CMK (cell line): Measurements from ENCODE around the gene SCO2.

ENCODE experiments used
- DNase-seq: peaks from one replicate; pipeline ENCODE4 v3.0.0-alpha.2; 2010; ENCODE audit warnings: low read depth

Gene SCO2

DNA sequence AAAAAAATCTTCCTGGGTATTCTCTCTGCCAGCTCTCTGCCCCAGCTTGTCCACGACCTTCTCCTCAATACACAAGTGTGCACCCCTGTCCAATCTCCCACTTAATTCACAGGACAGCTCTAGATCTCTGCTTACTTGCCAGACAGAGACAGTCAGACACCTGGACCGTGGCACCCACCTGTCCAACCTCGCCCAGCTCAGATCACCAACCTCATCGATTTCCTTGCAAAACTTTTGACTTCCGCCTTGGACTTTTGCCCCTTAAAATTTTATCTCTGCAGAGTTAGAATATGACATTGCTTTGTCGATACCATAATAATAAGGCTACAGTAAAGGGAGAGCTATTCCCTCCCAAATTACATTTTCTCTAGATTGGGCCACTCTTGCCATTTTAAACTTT is 28.3 kb downstream of the SCO2 start:
- no peak for DNase-seq

DNA sequence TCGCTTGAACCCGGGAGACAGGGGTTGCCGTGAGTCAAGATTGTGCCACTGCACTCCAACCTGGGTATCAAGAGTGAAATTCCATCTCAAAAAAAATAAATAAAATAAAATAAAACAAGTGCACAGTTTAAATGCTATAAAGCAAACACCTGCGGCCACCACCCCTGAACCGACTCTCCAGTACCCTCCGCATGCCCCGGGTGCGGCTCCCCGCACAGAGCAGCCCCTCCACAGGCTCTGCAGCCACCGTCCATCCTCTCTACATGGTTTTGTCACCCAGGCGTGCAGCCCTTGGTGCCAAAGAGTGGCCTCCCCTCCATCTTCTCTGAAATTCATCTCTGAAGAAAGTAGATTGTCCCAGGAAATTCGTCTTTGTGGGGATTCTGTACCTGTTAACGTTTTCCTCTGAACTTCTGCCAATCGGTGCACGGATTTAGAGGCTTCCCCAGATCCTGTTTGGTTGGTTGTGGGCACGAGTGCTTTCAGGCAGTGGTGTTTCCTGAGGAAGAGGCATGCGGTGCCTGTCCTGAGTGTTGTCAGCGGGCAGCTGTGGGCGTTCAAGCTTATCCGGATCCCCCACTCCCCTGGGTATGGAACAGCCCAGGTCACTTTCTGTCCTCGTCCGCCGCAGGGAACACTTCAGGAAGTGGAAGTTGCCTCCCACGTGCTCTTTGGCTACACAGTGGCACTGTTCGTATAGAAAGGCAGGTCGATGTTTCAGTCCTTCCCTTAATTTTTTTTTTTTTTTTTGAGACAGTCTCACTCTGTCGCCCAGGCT is 34.7 kb downstream of the SCO2 start:
- DNase-seq = no peak

DNA sequence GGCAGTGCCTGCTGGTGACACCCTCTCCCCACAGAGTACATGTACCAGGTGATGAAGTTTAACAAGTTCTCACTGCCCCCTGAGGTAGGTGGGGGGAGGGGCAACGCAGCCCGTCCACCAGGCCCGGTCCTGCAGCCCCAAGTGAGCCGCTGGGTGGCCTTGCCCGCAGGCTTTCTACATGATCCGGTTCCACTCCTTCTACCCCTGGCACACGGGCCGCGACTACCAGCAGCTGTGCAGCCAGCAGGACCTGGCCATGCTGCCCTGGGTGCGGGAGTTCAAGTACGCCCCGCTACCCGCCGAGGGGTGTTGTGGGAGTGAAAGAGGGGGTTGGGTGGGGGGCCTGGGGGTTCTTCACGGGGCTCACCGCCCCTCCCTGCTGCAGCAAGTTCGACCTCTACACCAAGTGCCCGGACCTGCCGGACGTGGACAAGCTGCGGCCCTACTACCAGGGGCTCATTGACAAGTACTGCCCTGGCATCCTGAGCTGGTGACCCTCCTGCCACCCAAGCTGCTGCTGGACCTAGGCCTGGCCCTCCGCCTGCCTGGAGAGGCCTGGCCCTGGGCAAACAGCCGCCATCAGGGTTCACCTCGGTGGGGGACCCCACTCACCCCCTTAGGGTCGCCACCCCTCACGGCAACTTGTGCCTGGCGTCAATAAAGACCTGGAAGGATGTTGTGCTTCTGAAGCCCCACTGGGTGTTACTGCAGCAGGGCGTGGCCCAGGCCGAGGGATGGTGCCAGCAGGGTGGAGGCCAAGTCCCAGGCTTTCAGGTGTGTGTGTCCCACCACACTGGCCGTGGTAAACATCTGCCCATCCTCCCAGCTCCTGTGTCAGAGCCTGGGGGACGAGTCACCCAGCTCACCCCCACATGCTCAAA is 35.8 kb downstream of the SCO2 start:
- no peak for DNase-seq

GRCh38 chr22:50488886-50489285 is 36.5 kb downstream of the SCO2 start:
- no peak for DNase-seq

GRCh38 chr22:50488006-50488677 is 37.3 kb downstream of the SCO2 start:
- no peak for DNase-seq

- DNase-seq = no peak
These were observed 38.0 kb downstream of the SCO2 start for GRCh38 chr22:50487290-50488005.

- no peak for DNase-seq
These were observed 38.7 kb downstream of the SCO2 start, which contains the start of gene MIOX for GRCh38 chr22:50486561-50487289. Gene MIOX (plus strand): TSS chr22:50486859. CDS start chr22:50486898, 39 bp downstream.

DNA sequence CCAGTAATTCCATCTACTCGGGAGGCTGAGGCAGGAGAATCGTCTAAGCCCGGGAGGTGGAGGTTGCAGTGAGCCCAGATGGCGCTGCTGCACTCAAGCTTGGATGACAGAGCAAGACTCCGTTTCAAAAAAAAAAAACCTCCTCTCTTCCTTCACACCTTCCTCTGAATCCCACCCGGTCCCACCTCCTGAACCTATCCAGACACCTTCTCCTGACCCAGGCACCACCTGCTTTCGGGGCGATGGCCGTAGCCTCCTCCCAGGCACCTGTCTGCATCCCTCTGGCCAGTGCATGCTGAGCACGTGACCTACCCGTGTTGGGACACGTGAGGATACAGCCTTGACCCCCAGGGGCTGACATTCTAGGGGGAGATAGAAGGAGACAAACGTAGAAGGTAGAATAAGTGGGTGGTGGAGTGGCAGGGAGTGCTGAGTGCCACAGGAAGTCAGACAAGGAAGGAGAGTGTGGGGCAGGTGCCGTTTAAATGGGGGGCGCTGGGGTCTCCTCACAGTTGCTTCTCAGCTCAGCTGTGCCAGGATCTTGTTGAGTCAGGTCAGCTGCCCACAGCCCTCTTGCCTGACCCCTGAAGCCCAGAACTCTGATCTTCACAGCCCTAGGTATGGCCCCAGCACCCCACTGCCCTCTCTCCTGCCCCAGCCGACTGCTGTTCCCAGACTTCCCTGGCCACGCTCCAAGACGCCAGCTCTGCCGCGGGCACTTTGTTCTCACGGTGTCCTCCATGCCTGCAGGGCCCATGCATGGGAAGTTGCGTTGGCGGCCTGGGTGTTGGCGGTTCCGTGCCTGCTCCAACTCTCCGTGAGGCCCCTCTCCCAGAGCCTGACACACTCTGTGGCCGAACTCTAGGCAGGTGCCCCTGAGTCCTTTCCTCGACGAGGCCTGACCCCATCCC is 39.9 kb downstream of the SCO2 start:
- no peak for DNase-seq

DNA sequence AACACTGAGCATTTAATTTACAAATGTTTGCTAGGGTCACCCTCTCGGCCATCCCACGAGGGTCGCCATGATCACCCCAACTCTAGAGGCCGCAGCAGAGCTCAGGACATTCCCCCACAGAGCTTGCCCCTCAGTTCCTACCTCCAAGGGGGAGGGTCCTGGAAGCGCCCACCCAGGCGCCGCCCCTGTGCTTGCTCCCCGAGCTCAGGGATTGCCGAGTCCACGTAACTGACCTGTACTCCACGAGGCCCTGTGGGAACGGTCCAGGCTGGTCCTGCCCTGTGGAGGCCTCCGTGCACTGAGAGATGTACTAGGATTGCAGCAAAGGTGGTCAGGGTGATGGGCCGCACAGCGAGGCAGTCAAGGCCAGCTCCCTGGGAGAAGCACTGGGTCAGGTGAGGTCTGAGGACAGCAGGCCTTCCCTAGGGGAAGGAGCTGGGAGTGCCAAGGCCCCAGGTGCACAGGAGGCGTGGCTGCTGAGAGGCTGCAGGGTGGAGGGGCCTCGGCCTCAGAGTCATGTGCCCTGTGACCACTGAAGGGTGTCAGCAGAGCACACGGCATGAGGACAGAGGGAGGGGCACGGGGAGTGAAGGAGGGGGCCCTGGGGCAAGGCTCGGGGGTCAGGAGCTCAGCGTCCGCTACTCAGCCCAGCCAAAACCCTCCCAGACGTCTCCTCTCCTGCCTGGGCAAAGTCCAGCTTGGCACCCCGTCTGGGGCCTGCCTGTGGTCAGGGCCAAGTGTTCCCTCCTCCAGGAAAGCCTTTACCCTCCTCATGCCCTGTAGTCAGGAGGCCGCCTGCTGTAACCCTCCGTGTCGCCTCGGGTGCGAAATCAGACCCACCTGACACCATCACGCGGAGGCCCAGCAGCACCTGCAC is 41.2 kb downstream of the SCO2 start:
- DNase-seq = no peak

- DNase-seq = no peak
These were observed 41.8 kb downstream of the SCO2 start for GRCh38 chr22:50483556-50483955.

GRCh38 chr22:50483106-50483505 is 42.3 kb downstream of the SCO2 start:
- no peak for DNase-seq

GRCh38 chr22:50482107-50483074 is 43.0 kb downstream of the SCO2 start:
- no peak for DNase-seq

- DNase-seq = peak; percentile 50
These were observed 43.8 kb downstream of the SCO2 start, which contains the start of gene ADM2 for GRCh38 chr22:50481440-50482106. Gene ADM2 (plus strand): TSS chr22:50481543. CDS start chr22:50481848, 305 bp downstream.

DNA sequence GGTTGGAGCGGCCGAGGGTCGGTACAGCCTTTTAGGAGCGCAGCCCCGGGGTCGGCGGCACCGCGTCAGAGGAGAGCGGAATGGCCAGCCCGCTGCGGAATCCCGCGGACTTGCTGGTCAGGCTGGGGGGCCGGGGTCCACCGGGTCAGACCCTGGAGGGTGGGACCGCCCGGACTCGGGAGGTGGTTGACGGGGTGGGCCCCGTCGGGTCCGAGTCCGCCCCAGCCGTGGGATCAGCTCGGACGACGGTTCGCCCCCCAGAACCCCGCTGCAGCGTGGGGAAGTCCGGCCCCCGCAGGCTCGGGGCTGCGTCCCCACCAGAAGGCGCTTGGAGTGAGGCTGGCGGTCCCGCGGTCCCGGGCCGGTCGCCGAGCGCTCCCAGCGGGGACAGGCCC is 44.4 kb downstream of the SCO2 start:
- DNase-seq = no peak

DNA sequence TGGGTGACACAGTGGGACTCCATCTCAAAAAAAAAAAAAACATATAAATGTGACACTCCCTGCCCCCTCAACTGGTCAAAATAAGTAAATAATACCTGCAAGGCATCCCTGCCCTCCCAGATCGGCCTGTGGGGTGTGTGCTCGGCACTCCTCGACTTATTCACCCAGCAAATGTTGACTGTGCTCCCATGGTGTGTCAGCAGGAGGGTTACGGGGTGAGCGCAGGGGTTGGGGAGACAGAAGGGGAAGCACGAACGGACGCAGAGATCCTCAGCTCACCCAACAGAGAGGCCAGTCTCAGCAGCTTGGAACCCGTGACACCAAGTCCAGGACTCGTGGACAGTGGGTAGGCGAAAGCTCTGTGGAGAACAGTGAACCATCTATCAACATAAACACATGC is 45.7 kb downstream of the SCO2 start:
- DNase-seq = no peak

DNA sequence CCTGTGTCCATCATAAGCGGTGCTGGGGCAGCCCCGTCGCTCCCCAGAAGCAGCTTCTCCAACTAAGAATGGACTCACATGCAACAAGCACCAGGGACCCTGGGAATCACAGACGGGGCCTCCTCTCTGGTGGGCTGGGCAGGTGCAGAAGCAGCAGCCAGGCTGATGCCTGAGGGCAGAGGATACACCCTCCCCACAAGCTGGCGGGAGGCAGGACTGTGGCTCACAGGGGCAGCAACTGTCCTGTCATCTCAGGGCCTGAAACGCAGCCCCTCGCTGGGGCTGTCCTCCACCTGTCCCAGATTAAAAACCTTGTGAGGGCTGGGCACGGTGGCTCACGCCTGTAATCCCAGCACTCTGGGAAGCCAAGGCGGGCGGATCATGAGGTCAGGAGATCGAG is 47.5 kb downstream of the SCO2 start:
- no peak for DNase-seq

DNA sequence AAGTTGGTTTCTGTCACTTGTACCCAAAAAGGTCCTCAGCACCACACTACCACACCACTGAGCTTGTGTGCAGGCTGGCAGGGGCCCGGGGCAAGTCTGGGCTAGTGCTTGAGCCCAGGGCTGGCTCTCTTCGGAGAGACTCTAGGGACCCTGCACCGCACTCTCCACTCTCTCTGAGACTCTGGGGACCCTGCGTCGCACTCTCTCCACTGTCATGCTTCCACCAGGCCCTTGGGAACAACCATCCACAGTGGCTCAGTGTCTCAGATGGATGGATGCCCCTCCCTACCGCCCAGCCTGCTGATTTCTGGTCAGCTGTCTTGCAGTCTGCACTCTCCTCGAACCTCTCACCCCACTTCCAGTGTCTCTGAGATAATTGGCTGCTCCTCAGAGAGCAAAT is 48.5 kb downstream of the SCO2 start:
- no peak for DNase-seq
